NCI-H2196 treated with DMSO at 0.1 percent for 48 hours (cell line): ENCODE data around the gene SLC16A14.
"Not testable (repeated sequence)": the region's sequence is repeated elsewhere in the genome, so short reads cannot be mapped to it uniquely, and the experiment has no call there.

Experiments
- DNase-seq: peaks from one replicate; lab custom pipeline; 2025; ENCODE audit not compliant: unreplicated experiment; lab: John Stamatoyannopoulos, UW

Gene SLC16A14

GRCh38 chr2:230068651-230069055 lies at the start of gene SLC16A14:
SLC16A14 (minus strand) TSS chr2:230068924; CDS start chr2:230059352, 9,572 bp downstream.
- peak; percentile 40 for DNase-seq

- DNase-seq = no peak
Observed at GRCh38 chr2:230106771-230107170, 38.0 kb upstream of the SLC16A14 start.

GRCh38 chr2:230101967-230102366 lies 33.2 kb upstream of the SLC16A14 start:
- DNase-seq = not testable (repeated sequence)

- no peak for DNase-seq
Observed at GRCh38 chr2:230097841-230098240, 29.1 kb upstream of the SLC16A14 start.

GRCh38 chr2:230097424-230097823 lies 28.7 kb upstream of the SLC16A14 start:
- DNase-seq = no peak

- DNase-seq = no peak
Observed at GRCh38 chr2:230090967-230091366, 22.2 kb upstream of the SLC16A14 start.

- DNase-seq = no peak
Observed at GRCh38 chr2:230085201-230085600, 16.5 kb upstream of the SLC16A14 start.

- no peak for DNase-seq
Observed at GRCh38 chr2:230077851-230078547, 9.3 kb upstream of the SLC16A14 start.

- no peak for DNase-seq
Observed at GRCh38 chr2:230076819-230077218, 8.1 kb upstream of the SLC16A14 start.

- DNase-seq = no peak
Observed at GRCh38 chr2:230075988-230076631, 7.4 kb upstream of the SLC16A14 start.

GRCh38 chr2:230071421-230071820 lies 2.7 kb upstream of the SLC16A14 start:
- no peak for DNase-seq

- no peak for DNase-seq
Observed at GRCh38 chr2:230069402-230069801, 678 bp upstream of the SLC16A14 start.

- no peak for DNase-seq
Observed at GRCh38 chr2:230068016-230068650, 591 bp downstream of the SLC16A14 start.

- no peak for DNase-seq
Observed at GRCh38 chr2:230060672-230061293, 7.9 kb downstream of the SLC16A14 start.

GRCh38 chr2:230053753-230054478 lies 14.8 kb downstream of the SLC16A14 start:
- DNase-seq = no peak

GRCh38 chr2:230052299-230052698 lies 16.4 kb downstream of the SLC16A14 start:
- DNase-seq = no peak

- no peak for DNase-seq
Observed at GRCh38 chr2:230050136-230050535, 18.6 kb downstream of the SLC16A14 start.

- DNase-seq = no peak
Observed at GRCh38 chr2:230048010-230048671, 20.6 kb downstream of the SLC16A14 start.

- no peak for DNase-seq
Observed at GRCh38 chr2:230046491-230046890, 22.2 kb downstream of the SLC16A14 start.

- no peak for DNase-seq
Observed at GRCh38 chr2:230043461-230043860, 25.3 kb downstream of the SLC16A14 start.

GRCh38 chr2:230043025-230043424 lies 25.7 kb downstream of the SLC16A14 start:
- DNase-seq = no peak
